SU-DHL-6 (cell line): Measurements from ENCODE around the gene DPH7.
"Not testable (repeated sequence)": the region's sequence is repeated elsewhere in the genome, so short reads cannot be mapped to it uniquely, and the experiment has no call there.

Source experiments
- H2AFZ ChIP-seq: fragments of 200-600 bp; sonication (generic); 2 replicates; pipeline ENCODE4 v1.6.1; 2014; ENCODE audit warnings: low read depth, mild to moderate bottlenecking, moderate library complexity, mixed read lengths, antibody characterized with exemption, low read length; ENCODE audit not compliant: severe bottlenecking
- H3F3A ChIP-seq: fragments of 200-600 bp; shearing (Covaris generic); 2 replicates; pipeline ENCODE4 v1.6.0; 2016; ENCODE audit warnings: antibody characterized with exemption, mild to moderate bottlenecking; ENCODE audit not compliant: insufficient read depth
- H3K27ac ChIP-seq: fragments of 200-600 bp; sonication (generic); 2 replicates; pipeline ENCODE4 v1.5.1; 2016; ENCODE audit warnings: low read depth, mild to moderate bottlenecking, low read length, moderate library complexity, mixed read lengths
- H3K27me3 ChIP-seq: fragments of 200-600 bp; sonication (generic), shearing (Covaris generic); 2 replicates; pipeline ENCODE4 v1.6.0; 2014; ENCODE audit warnings: mild to moderate bottlenecking, low read length
- H3K36me3 ChIP-seq: fragments of 200-600 bp; sonication (generic); 2 replicates; pipeline ENCODE4 v1.6.1; 2014; ENCODE audit warnings: mild to moderate bottlenecking, low read length, mixed read lengths
- H3K4me2 ChIP-seq: fragments of 300-600, 200-600 bp; shearing (Covaris generic), sonication (generic); 2 replicates; pipeline ENCODE4 v1.6.0; 2014; ENCODE audit warnings: low read length, low read depth, mild to moderate bottlenecking; ENCODE audit not compliant: poor library complexity, severe bottlenecking
- H3K4me3 ChIP-seq: fragments of 200-600 bp; sonication (generic); 2 replicates; pipeline ENCODE4 v1.5.1; 2014; ENCODE audit warnings: antibody characterized with exemption, low read length, mild to moderate bottlenecking, mixed read lengths; ENCODE audit not compliant: insufficient read depth, poor library complexity, severe bottlenecking
- H3K79me2 ChIP-seq: fragments of 200-600 bp; sonication (generic); 2 replicates; pipeline ENCODE4 v1.6.1; 2014; ENCODE audit warnings: mild to moderate bottlenecking, low read length, moderate library complexity; ENCODE audit not compliant: insufficient read depth
- H3K9ac ChIP-seq: fragments of 200-600 bp; sonication (generic); 2 replicates; pipeline ENCODE4 v1.7.0; 2014; ENCODE audit warnings: mild to moderate bottlenecking, low read length
- H3K9me2 ChIP-seq: fragments of 200-600 bp; sonication (generic); replicated peaks from 2 replicates; pipeline ENCODE4 v1.6.1; 2014; ENCODE audit warnings: low read length; ENCODE audit not compliant: insufficient read depth
- H3K9me3 ChIP-seq: fragments of 200-600 bp; sonication (generic); 2 replicates; pipeline ENCODE4 v1.6.1; 2014; ENCODE audit warnings: low read length, mixed read lengths; ENCODE audit not compliant: insufficient read depth
- H4K20me1 ChIP-seq: fragments of 200-600 bp; sonication (generic); 2 replicates; pipeline ENCODE4 v1.6.1; 2014; ENCODE audit warnings: low read depth, mild to moderate bottlenecking, antibody characterized with exemption, low read length, moderate library complexity, mixed read lengths
- EZH2phosphoT487 ChIP-seq: fragments of 200-600 bp; sonication (generic), shearing (Covaris generic); conservative IDR thresholded peaks from 2 replicates; pipeline ENCODE4 v1.6.1; 2018; ENCODE audit warnings: mild to moderate bottlenecking, antibody characterized with exemption, low read length, moderate library complexity, mixed read lengths
- TF ChIP-seq, protein P1 (sequence below): fragments of 200-600 bp; sonication (generic); IDR thresholded peaks from one replicate; pipeline ENCODE4 v1.5.1; 2017; ENCODE audit warnings: antibody characterized with exemption, mild to moderate bottlenecking, low read length, moderate library complexity; ENCODE audit not compliant: insufficient read depth, poor library complexity, severe bottlenecking

Gene DPH7

DNA sequence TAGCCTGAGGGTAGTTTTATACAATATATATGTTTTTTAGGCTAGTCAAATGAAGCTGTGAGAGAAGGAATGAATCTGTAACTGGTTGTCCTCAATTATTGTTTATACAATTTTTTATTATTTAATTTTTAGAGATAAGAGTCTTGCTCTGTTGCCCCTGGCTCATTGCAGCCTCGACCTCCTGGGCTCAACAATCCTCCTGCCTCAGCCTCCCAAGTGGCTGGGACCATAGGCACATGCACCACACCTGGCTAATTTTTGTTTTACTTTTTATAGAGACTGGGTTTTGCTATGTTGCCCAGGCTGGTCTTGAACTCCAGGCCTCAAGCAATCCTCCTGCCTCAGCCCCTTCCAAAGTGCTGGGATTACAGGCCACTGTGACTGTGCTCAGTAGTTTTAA, 24.4 kb downstream of the DPH7 start:
- H4K20me1 ChIP-seq, result no peaks in the 10 kb centered on the region
- H3K36me3 ChIP-seq, result no peaks in the 10 kb centered on the region
- H3K9me3 ChIP-seq, result no peaks in the 10 kb centered on the region
- H3K4me2 ChIP-seq, result no peak overlapping the region
- TF ChIP-seq, protein P1, sequence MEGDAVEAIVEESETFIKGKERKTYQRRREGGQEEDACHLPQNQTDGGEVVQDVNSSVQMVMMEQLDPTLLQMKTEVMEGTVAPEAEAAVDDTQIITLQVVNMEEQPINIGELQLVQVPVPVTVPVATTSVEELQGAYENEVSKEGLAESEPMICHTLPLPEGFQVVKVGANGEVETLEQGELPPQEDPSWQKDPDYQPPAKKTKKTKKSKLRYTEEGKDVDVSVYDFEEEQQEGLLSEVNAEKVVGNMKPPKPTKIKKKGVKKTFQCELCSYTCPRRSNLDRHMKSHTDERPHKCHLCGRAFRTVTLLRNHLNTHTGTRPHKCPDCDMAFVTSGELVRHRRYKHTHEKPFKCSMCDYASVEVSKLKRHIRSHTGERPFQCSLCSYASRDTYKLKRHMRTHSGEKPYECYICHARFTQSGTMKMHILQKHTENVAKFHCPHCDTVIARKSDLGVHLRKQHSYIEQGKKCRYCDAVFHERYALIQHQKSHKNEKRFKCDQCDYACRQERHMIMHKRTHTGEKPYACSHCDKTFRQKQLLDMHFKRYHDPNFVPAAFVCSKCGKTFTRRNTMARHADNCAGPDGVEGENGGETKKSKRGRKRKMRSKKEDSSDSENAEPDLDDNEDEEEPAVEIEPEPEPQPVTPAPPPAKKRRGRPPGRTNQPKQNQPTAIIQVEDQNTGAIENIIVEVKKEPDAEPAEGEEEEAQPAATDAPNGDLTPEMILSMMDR, result no peak
- no peak for TF ChIP-seq EZH2phosphoT487
- H3K27ac ChIP-seq, result no peak overlapping the region
- no peaks in the 10 kb centered on the region for H3K9me2 ChIP-seq
- H3K9ac ChIP-seq, result no peak overlapping the region
- H3K4me3 ChIP-seq, result no peak overlapping the region
- H3K27me3 ChIP-seq, result no peaks in the 10 kb centered on the region
- H3K79me2 ChIP-seq, result peaks cover 5% of the 10 kb centered on the region; the same call in 1 of the 2 replicates
- peaks cover 17% of the 10 kb centered on the region for H3F3A ChIP-seq
- no peak overlapping the region for H2AFZ ChIP-seq

DNA sequence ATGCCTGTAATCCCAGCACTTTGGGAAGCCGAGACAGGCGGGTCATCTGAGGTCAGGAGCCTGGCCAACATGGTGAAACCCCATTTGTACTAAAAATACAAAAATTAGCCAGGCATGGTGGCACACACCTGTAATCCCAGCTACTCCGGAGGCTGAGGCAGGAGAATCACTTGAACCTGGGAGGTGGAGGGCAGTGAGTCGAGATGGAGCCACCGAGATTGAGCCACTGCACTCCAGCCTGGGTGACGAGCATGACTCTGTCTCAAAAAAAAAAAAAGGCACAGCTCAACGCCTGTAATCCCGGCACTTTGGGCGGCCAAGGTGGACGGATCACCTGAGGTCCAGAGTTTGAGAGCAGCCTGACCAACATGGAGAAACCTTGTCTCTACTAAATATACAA, 25.1 kb downstream of the DPH7 start:
- H3F3A ChIP-seq, result peaks cover 17% of the 10 kb centered on the region
- H3K9me2 ChIP-seq, H3K36me3 ChIP-seq, H2AFZ ChIP-seq, H3K4me3 ChIP-seq, H4K20me1 ChIP-seq, H3K9ac ChIP-seq, H3K9me3 ChIP-seq, H3K27me3 ChIP-seq, H3K79me2 ChIP-seq, H3K27ac ChIP-seq, H3K4me2 ChIP-seq: not testable (repeated sequence)

DNA sequence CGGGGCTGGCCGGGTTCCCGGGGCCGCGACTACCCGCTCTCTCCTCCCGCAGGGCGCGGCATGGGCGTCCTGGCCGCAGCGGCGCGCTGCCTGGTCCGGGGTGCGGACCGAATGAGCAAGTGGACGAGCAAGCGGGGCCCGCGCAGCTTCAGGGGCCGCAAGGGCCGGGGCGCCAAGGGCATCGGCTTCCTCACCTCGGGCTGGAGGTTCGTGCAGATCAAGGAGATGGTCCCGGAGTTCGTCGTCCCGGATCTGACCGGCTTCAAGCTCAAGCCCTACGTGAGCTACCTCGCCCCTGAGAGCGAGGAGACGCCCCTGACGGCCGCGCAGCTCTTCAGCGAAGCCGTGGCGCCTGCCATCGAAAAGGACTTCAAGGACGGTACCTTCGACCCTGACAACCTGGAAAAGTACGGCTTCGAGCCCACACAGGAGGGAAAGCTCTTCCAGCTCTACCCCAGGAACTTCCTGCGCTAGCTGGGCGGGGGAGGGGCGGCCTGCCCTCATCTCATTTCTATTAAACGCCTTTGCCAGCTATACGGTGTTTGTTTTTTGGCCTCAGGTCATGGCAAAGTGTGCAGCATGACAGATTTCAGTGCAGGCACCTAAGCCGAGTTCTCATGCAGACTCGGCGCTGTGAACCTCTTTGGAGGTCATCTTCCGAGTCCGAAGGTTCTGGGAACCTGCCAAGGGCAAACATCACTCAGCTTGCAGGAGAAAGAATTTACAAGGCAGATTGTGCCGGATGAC, 26.5 kb downstream of the DPH7 start:
- peak overlapping the region; percentile 90 for H3K4me3 ChIP-seq
- no peaks in the 10 kb centered on the region for H3K9me3 ChIP-seq
- peak overlapping the region; percentile 61 for H3K4me2 ChIP-seq
- peak overlapping the region; percentile 73 for H3K9ac ChIP-seq
- H3K79me2 ChIP-seq, result peaks cover 5% of the 10 kb centered on the region; the same call in 1 of the 2 replicates
- H3K27ac ChIP-seq, result peak overlapping the region; percentile 30
- peaks cover 17% of the 10 kb centered on the region for H3F3A ChIP-seq
- H3K27me3 ChIP-seq, result no peaks in the 10 kb centered on the region
- no peaks in the 10 kb centered on the region for H3K36me3 ChIP-seq
- TF ChIP-seq, protein P1, result no peak
- no peak for TF ChIP-seq EZH2phosphoT487
- H2AFZ ChIP-seq, result peak overlapping the region; percentile 93
- H4K20me1 ChIP-seq, result no peaks in the 10 kb centered on the region
- H3K9me2 ChIP-seq, result no peaks in the 10 kb centered on the region

DNA sequence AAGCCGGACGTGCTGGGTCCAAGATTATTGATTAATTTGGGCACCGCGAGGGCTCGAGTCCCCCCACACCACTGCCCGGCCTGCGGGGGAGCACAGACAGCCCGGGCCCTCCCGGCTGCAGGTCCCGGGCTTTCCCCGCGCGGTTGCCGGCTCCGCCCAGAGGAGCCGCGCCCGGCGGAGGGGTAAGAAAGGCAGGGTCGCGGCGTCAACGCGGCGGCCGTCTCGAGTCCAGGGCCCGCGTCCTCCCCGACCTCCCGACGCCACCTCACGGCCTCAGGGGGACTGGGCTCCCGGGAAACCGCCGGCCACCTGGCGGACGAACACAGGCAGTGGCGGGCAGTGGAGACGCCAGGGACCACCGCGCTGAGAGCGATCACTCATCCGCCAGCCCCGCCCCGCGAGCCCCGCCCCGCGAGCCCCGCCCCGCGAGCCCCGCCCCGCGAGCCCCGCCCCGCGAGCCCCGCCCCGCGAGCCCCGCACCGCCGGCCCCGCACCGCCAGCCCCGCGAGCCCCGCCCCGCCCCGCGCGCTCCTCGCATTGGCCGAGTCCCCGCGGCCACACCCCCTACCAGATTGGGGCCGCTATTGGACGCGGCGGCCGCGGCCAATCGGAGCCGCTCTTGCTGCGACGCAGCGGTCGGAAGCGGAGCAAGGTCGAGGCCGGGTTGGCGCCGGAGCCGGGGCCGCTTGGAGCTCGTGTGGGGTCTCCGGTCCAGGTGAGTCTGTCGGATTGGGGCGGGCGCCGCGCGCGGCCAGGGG, 27.3 kb downstream of the DPH7 start, which contains the start of gene MRPL41:
Gene MRPL41 (plus strand): TSS at position 616 of the 758 bp plus-strand sequence. CDS start 203 bp downstream, outside the sequence.
- TF ChIP-seq EZH2phosphoT487, result no peak
- TF ChIP-seq, protein P1, result peak; percentile 24
- no peaks in the 10 kb centered on the region for H3K27me3 ChIP-seq
- H2AFZ ChIP-seq, result peak within 1 kb of the TSS; percentile 93

DNA sequence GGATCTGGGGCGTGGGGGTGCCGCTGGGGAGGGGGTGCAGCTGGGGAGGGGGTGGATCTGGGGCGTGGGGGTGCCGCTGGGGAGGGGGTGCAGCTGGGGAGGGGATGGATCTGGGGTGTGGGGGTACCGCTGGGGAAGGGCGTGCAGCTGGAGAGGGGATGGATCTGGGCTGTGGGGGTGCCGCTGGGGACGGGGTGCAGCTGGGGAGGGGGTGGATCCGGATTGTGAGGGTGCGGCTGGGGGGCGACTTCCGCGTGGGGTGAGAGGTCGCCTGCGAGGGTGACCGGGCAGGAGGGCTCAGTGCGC, 27.8 kb downstream of the DPH7 start:
- Histone ChIP-seq H3K4me2 (peak overlapping the region; percentile 77), H3F3A (peaks cover 17% of the 10 kb centered on the region), H3K9ac (peak overlapping the region; percentile 66), H3K4me3 (peak overlapping the region; percentile 75), H2AFZ (peak overlapping the region; percentile 86)
- H3K36me3 ChIP-seq, H3K9me3 ChIP-seq, H3K79me2 ChIP-seq, H4K20me1 ChIP-seq, H3K27me3 ChIP-seq, H3K27ac ChIP-seq, H3K9me2 ChIP-seq: not testable (repeated sequence)

More for the DNA sequence above, 27.3 kb downstream of the DPH7 start, which contains the start of gene MRPL41:
- peak within 1 kb of the TSS; percentile 30 for H3K27ac ChIP-seq
- H3K9me2 ChIP-seq, result no peaks in the 10 kb centered on the region
- H4K20me1 ChIP-seq, result no peaks in the 10 kb centered on the region
- peak within 1 kb of the TSS; percentile 77 for H3K4me2 ChIP-seq
- H3K9ac ChIP-seq, result peak within 1 kb of the TSS; percentile 73
- H3K79me2 ChIP-seq, result peaks cover 5% of the 10 kb centered on the region; the same call in 1 of the 2 replicates
- H3K36me3 ChIP-seq, result no peaks in the 10 kb centered on the region
- H3K9me3 ChIP-seq, result no peaks in the 10 kb centered on the region
- peak within 1 kb of the TSS; percentile 90 for H3K4me3 ChIP-seq
- H3F3A ChIP-seq, result peaks cover 17% of the 10 kb centered on the region
